ENCODE data around the gene MAML3.

Gene MAML3

DNA sequence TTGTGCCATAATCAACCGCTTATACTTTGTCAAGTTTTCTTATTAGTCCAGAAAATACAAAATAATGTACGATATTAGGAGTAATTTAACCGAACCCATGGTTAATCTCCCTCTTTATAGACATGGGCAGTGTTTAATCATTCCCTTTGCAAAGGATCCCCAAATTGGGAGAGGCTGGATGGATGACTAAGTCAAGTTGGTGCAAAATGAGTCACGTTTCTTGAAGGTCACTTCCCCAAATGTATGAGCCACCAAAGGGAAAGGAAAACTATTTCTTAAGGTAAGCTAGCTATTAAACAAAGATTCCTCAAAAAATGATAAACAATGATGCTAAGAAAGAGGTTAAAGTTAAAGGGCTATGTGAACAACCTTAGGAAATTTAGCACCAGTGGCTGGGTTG lies 17.5 kb downstream of the MAML3 start:
- Histone ChIP-seq H3K4me3 (ENCODE audit: low read depth, low read length) (no peak overlapping the region), H3K36me3 (no peaks in the 10 kb centered on the region), H3K9me3 (no peaks in the 10 kb centered on the region), H3K27me3 (no peaks in the 10 kb centered on the region), H3K4me1 (peaks cover 21% of the 10 kb centered on the region)
- TF ChIP-seq, protein P1, sequence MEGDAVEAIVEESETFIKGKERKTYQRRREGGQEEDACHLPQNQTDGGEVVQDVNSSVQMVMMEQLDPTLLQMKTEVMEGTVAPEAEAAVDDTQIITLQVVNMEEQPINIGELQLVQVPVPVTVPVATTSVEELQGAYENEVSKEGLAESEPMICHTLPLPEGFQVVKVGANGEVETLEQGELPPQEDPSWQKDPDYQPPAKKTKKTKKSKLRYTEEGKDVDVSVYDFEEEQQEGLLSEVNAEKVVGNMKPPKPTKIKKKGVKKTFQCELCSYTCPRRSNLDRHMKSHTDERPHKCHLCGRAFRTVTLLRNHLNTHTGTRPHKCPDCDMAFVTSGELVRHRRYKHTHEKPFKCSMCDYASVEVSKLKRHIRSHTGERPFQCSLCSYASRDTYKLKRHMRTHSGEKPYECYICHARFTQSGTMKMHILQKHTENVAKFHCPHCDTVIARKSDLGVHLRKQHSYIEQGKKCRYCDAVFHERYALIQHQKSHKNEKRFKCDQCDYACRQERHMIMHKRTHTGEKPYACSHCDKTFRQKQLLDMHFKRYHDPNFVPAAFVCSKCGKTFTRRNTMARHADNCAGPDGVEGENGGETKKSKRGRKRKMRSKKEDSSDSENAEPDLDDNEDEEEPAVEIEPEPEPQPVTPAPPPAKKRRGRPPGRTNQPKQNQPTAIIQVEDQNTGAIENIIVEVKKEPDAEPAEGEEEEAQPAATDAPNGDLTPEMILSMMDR (IDR thresholded peaks at IDR 0.05; ENCODE audit: low read depth, low read length) = no peak
- DNase-seq = no peak

DNA sequence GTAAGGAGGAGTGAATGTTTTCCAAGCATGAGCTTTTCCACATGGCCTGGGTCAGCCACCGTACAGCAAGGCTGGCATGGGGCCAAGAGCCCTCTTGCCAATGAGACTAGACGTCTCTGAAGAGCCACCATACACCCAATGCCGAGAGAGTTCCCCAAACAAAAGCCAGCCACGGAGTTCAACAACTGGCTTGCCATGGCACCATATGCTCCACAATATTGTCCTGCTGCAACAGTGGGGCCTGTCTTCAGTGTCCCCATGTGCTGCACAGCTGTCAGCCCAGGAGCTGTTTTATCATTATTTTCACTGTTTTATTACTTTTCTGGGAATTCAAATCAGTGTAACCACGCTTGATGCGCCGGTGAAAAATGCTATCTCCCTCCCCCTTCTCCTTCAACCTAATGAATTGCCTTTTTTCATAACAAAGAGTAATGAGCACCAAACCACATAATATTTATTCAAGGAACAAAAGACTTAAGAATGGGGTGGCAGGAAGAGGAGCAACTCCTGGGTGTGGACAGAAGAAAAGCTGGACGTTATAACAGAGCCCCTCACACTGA lies 18.4 kb downstream of the MAML3 start:
- Histone ChIP-seq H3K4me3 (ENCODE audit: low read depth, low read length) (peak overlapping the region; percentile 35), H3K4me1 (peaks cover 21% of the 10 kb centered on the region), H3K9me3 (no peaks in the 10 kb centered on the region), H3K27me3 (no peaks in the 10 kb centered on the region), H3K36me3 (no peaks in the 10 kb centered on the region)
- DNase-seq = peak; percentile 98
- TF ChIP-seq, protein P1 (IDR thresholded peaks at IDR 0.05; ENCODE audit: low read depth, low read length) = no peak

DNA sequence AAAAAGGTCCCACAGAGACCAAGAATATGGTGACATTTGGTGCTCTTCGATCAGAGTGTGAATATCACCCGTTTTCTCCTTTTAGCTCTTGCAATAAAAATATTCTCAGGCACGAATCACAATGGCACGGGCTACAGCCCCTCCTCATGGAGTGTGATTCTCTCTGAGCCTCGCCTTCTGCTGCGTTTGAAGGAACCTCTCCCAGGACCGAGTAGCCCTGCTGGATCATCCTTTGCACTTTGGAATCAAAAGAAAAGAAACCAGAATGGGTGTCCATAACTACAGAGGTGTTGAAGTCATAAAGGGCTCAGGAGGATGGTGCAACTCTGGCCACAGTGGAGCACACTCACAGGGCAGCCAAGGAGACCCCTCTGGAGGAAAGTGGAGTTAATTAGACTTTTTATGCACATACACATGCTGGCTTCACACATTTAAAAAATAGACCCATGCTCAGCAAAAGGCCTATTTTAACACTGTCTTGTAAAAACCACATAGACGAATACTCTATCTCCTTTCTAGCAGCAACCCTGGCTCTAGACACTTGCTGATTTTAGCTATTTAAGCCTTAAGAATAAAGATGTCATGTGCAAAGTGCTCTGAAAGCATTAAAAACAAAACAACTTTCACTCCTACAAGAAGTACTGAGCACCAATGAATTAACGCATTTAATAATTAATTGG lies 19.1 kb downstream of the MAML3 start:
- no peaks in the 10 kb centered on the region for H3K36me3 ChIP-seq
- H3K27me3 ChIP-seq = no peaks in the 10 kb centered on the region
- peaks cover 21% of the 10 kb centered on the region for H3K4me1 ChIP-seq
- TF ChIP-seq, protein P1 (IDR thresholded peaks at IDR 0.05; ENCODE audit: low read depth, low read length) = no peak
- no peak for DNase-seq
- H3K9me3 ChIP-seq = no peaks in the 10 kb centered on the region
- peak overlapping the region; percentile 1; the same call in 1 of the 2 replicates for H3K4me3 ChIP-seq (ENCODE audit: low read depth, low read length)

DNA sequence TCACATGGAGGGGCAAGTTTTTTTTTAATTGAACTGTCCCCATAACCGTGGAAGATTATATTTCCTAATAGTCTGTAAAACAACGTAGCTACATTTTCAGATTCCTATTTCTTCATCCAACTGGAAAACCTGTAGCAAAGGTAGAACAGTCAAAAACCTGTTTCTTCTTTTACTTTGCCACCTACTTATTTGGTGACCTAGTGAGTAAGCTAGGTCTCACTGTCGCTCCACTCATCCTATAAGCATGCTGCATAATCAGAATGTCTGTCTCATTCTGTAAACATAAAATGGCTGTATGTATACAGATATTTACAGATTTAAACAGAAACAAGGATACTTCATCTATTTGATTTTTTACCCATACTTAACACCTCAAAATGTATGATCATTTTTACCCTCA lies 20.4 kb downstream of the MAML3 start:
- no peaks in the 10 kb centered on the region; the same call in 1 of the 2 replicates for H3K36me3 ChIP-seq
- H3K9me3 ChIP-seq = no peaks in the 10 kb centered on the region
- no peak for DNase-seq
- no peaks in the 10 kb centered on the region for H3K27me3 ChIP-seq
- H3K4me3 ChIP-seq (ENCODE audit: low read depth, low read length) = no peak overlapping the region
- H3K4me1 ChIP-seq = peaks cover 21% of the 10 kb centered on the region
- TF ChIP-seq, protein P1 (IDR thresholded peaks at IDR 0.05; ENCODE audit: low read depth, low read length) = no peak

DNA sequence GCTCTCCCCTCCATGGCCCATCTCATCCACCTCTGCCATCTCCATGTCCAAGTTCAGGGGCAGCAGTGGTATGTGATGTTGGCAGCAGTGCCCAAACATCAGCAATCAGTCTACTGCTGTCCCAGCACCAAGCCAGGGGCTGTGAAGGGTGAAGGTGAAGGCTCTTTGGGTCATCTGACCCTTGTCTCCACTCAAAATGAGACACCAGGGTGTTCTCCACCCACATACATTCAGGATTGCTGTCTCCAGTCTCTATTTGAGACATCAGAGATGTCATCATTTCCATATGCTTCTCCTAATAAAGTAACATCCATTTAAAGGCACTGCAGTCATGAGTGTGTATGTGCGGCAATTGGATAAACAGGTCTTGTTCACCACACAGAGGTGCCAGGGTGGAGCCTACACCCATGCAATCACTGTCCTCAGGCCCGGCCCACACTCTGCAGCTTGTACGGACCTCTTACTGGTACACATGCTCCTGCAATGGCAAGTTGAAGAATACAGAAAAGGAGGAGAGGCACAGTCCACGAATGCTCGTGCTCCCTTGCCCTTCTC lies 22.2 kb downstream of the MAML3 start:
- TF ChIP-seq, protein P1 (IDR thresholded peaks at IDR 0.05; ENCODE audit: low read depth, low read length) = no peak
- Histone ChIP-seq H3K9me3 (no peaks in the 10 kb centered on the region), H3K36me3 (no peaks in the 10 kb centered on the region; the same call in 1 of the 2 replicates), H3K4me3 (ENCODE audit: low read depth, low read length) (no peak overlapping the region), H3K4me1 (peaks cover 19% of the 10 kb centered on the region), H3K27me3 (no peaks in the 10 kb centered on the region)
- no peak for DNase-seq

DNA sequence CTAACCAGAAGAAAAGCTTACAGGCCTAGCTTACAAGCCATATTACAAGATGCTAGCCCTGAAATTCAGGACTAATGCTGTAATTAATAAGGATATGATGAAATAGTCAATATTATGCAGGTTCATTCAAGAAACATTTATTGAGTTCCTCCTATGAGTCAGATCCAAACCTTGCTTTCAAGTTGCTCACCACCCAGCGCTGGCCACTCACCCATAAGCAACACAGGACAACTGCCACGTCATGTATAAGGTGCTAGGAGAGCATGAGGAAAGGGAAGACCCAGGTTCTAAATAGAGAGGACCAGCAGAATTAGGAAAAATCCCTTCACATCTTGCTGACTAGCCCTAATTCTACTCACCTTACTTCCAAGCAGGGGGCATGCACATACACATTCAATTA lies 23.3 kb downstream of the MAML3 start:
- H3K4me3 ChIP-seq (ENCODE audit: low read depth, low read length) = no peak overlapping the region
- no peaks in the 10 kb centered on the region; the same call in 1 of the 2 replicates for H3K36me3 ChIP-seq
- DNase-seq = no peak
- no peaks in the 10 kb centered on the region for H3K9me3 ChIP-seq
- TF ChIP-seq, protein P1 (IDR thresholded peaks at IDR 0.05; ENCODE audit: low read depth, low read length) = no peak
- H3K4me1 ChIP-seq = peaks cover 13% of the 10 kb centered on the region
- no peaks in the 10 kb centered on the region for H3K27me3 ChIP-seq

Data from BE2C (cell line).